Activated CD8-positive, alpha-beta memory T cell treated with anti-CD3 and anti-CD28 coated beads, Interleukin-2, amount 50 U/mL, for 1 hour (primary cell): ENCODE measurements around the gene FAM120C.

Source experiments
- DNase-seq: peaks from one replicate; pipeline ENCODE4 v3.0.0-alpha.2; 2020; ENCODE audit errors: extremely low read depth

The FAM120C gene

GRCh38 chrX:54171091-54171490 is 12.0 kb downstream of the FAM120C start:
- no peak for DNase-seq

- DNase-seq, result no peak
Measured at GRCh38 chrX:54166915-54167314, 16.1 kb downstream of the FAM120C start.

- DNase-seq, result no peak
Measured at GRCh38 chrX:54157561-54157960, 25.5 kb downstream of the FAM120C start.

- no peak for DNase-seq
Measured at GRCh38 chrX:54134269-54134668, 48.8 kb downstream of the FAM120C start.

GRCh38 chrX:54116391-54116790 is 66.7 kb downstream of the FAM120C start:
- no peak for DNase-seq

- no peak for DNase-seq
Measured at GRCh38 chrX:54093571-54093970, 89.5 kb downstream of the FAM120C start.

- no peak for DNase-seq
Measured at GRCh38 chrX:54093159-54093558, 89.9 kb downstream of the FAM120C start.

- DNase-seq, result no peak
Measured at GRCh38 chrX:54090880-54091279, 92.2 kb downstream of the FAM120C start.

- DNase-seq, result no peak
Measured at GRCh38 chrX:54089191-54089590, 93.9 kb downstream of the FAM120C start.

GRCh38 chrX:54087661-54088060 is 95.4 kb downstream of the FAM120C start:
- no peak for DNase-seq

GRCh38 chrX:54085666-54086065 is 97.4 kb downstream of the FAM120C start:
- DNase-seq, result no peak

GRCh38 chrX:54076903-54077302 is 106.2 kb downstream of the FAM120C start:
- no peak for DNase-seq

GRCh38 chrX:54074826-54075225 is 108.2 kb downstream of the FAM120C start:
- DNase-seq, result no peak

- DNase-seq, result no peak
Measured at GRCh38 chrX:54067766-54068165, 115.3 kb downstream of the FAM120C start.

GRCh38 chrX:54066841-54067240 is 116.2 kb downstream of the FAM120C start:
- no peak for DNase-seq

- no peak for DNase-seq
Measured at GRCh38 chrX:54064564-54064963, 118.5 kb downstream of the FAM120C start.

- no peak for DNase-seq
Measured at GRCh38 chrX:54063361-54063760, 119.7 kb downstream of the FAM120C start.

- no peak for DNase-seq
Measured at GRCh38 chrX:54049801-54050200, 133.3 kb downstream of the FAM120C start.

GRCh38 chrX:54048412-54048811 is 134.6 kb downstream of the FAM120C start:
- no peak for DNase-seq

GRCh38 chrX:54045563-54046228 is 137.4 kb downstream of the FAM120C start:
- DNase-seq, result no peak

GRCh38 chrX:54044877-54045338 is 138.1 kb downstream of the FAM120C start:
- DNase-seq, result no peak

- DNase-seq, result peak; percentile 81
Measured at GRCh38 chrX:54044126-54044876, 138.8 kb downstream of the FAM120C start, which contains the start of gene PHF8. Gene PHF8, minus strand, starts transcription at chrX:54044473. Its CDS starts 1,745 bp downstream, at chrX:54042728.

- no peak for DNase-seq
Measured at GRCh38 chrX:54043541-54044125, 139.4 kb downstream of the FAM120C start.
